Measurements from ENCODE around the gene PRPF19.

GRCh38 chr11:60918251-60918938 lies 12.0 kb upstream of the PRPF19 start:
- TF ChIP-seq POLR2AphosphoS5 (IDR thresholded peaks at IDR 0.05; ENCODE audit: low read depth, low read length) (no peak), POLR2A (IDR thresholded peaks at IDR 0.05; ENCODE audit: low read depth, low read length) (no peak), TAF1 (IDR thresholded peaks at IDR 0.05; ENCODE audit: low read depth, low read length) (no peak), POU2F2 (IDR thresholded peaks at IDR 0.05; ENCODE audit: low read depth, low read length) (no peak)
